ENCODE data around the gene PPP1R14D. TPM values are rescaled to one million over a fixed set of nuclear protein-coding genes. Genes with fewer than 3 reads are reported as not detected.

The PPP1R14D gene
- total RNA-seq, 1 experiment from 2014 or later = 0.65 TPM

- H3K27me3 ChIP-seq (ENCODE audit: insufficient read depth, low read depth) = no peaks in the 10 kb centered on the region
- ChIA-PET CTCF (interaction anchor here (0.5 to 2.0 kb wide), 5 partner anchors 9 to 123 kb away, joined by 4 to 20 read pairs (median 6); no protein-coding TSS in a partner anchor), POLR2A (ENCODE audit: unreplicated experiment) (interaction anchor here (0.6 kb wide), 3 partner anchors 17 to 85 kb away, joined by 4 to 5 read pairs (median 4); no protein-coding TSS in a partner anchor)
- H3K9me3 ChIP-seq (ENCODE audit: insufficient read depth, low read depth) = no peaks in the 10 kb centered on the region
- peak; percentile 93 to 94 for DNase-seq
- intact Hi-C loops (cut with micrococcal nuclease; ENCODE audit: unreplicated experiment) = loop anchor here (1.0 to 10.0 kb wide), 5 partner anchors 14 to 175 kb away; partner anchors contain the start of genes DNAJC17, KNL1, RMDN3 and SPINT1
- H3F3A ChIP-seq (ENCODE audit: insufficient read depth, low read depth) = peaks cover 47% of the 10 kb centered on the region
- BruUV-seq (replicated peaks) = no TSS peak
- H3K4me1 ChIP-seq (replicated peaks; ENCODE audit: insufficient read depth) = peaks cover 58% of the 10 kb centered on the region
- H3K79me2 ChIP-seq (ENCODE audit: low read depth) = no peaks in the 10 kb centered on the region
- H3K36me3 ChIP-seq (ENCODE audit: low read depth) = no peaks in the 10 kb centered on the region
- H3K4me2 ChIP-seq = peak within 1 kb of the TSS; percentile 77
- H2AFZ ChIP-seq = no peak within 1 kb of the TSS
- peak within 1 kb of the TSS; percentile 41; the same call in 1 of the 2 replicates for H3K4me3 ChIP-seq
- H3K9me2 ChIP-seq (ENCODE audit: insufficient read depth) = no peaks in the 10 kb centered on the region
- H4K20me1 ChIP-seq (ENCODE audit: insufficient read depth) = no peaks in the 10 kb centered on the region
- H3K27ac ChIP-seq = peak within 1 kb of the TSS; percentile 83
- TF ChIP-seq EZH2 (IDR thresholded peaks at IDR 0.05; ENCODE audit: low read depth) (no peak), CTCF (conservative IDR thresholded peaks at IDR 0.05) (no peak)
Observed at GRCh38 chr15:40769274-40770146, 59.0 kb downstream of the PPP1R14D start, which contains the start of gene C15orf62. Gene C15orf62 (plus strand): TSS chr15:40769980. CDS start chr15:40770496, 516 bp downstream.

GRCh38 chr15:40768521-40769273, 59.8 kb downstream of the PPP1R14D start:
- Histone ChIP-seq H2AFZ (no peak overlapping the region), H3K27ac (peak overlapping the region; percentile 83), H3K9me3 (ENCODE audit: insufficient read depth, low read depth) (no peaks in the 10 kb centered on the region), H3K36me3 (ENCODE audit: low read depth) (no peaks in the 10 kb centered on the region), H3F3A (ENCODE audit: insufficient read depth, low read depth) (peaks cover 47% of the 10 kb centered on the region), H3K79me2 (ENCODE audit: low read depth) (no peaks in the 10 kb centered on the region), H3K4me3 (peak overlapping the region; percentile 41; the same call in 1 of the 2 replicates), H3K4me2 (peak overlapping the region; percentile 77), H3K27me3 (ENCODE audit: insufficient read depth, low read depth) (no peaks in the 10 kb centered on the region), H4K20me1 (ENCODE audit: insufficient read depth) (no peaks in the 10 kb centered on the region), H3K4me1 (replicated peaks; ENCODE audit: insufficient read depth) (peaks cover 58% of the 10 kb centered on the region), H3K9me2 (ENCODE audit: insufficient read depth) (no peaks in the 10 kb centered on the region)
- ChIA-PET POLR2A (ENCODE audit: unreplicated experiment) (interaction anchor here (0.6 kb wide), 1 partner anchor 85 kb away, joined by 4 read pairs; no protein-coding TSS in a partner anchor), CTCF (interaction anchor here (2.0 kb wide), 1 partner anchor 90 kb away, joined by 6 read pairs; no protein-coding TSS in a partner anchor)
- DNase-seq = no peak
- BruUV-seq (replicated peaks) = TSS peak; percentile 4
- no peak for TF ChIP-seq CTCF (conservative IDR thresholded peaks at IDR 0.05)
- no peak for TF ChIP-seq EZH2 (IDR thresholded peaks at IDR 0.05; ENCODE audit: low read depth)
- intact Hi-C loops (cut with micrococcal nuclease; ENCODE audit: unreplicated experiment) = loop anchor here (1.0 kb wide), 4 partner anchors 13 to 76 kb away; partner anchors contain the start of genes DNAJC17, RMDN3, SPINT1 and ZFYVE19
